HepG2 (cell line): ENCODE measurements around the gene CNPY4. TPM values are rescaled to one million over a fixed set of nuclear protein-coding genes. Genes with fewer than 3 reads are reported as not detected.

ENCODE experiments used
- ATAC-seq: fragments of 200-7000 bp; cut with Tn5 transposase; 3 replicates; pipeline ENCODE4 v1.9.1; 2020; ENCODE audit warnings: mild to moderate bottlenecking, moderate library complexity
- BruUV-seq: library from RNA; stranded (reverse); fragments of 400-500 nt; replicated peaks from 2 replicates; lab custom pipeline; 2021; lab: Mats Ljungman, UMichigan
- CTCF ChIA-PET: fragments of 300-600 bp; formaldehyde crosslinking; extraction: SDS; loops from one replicate; lab custom pipeline; 2021; ENCODE audit warnings: low total read pairs, inconsistent platforms, low intra/inter-chr PET ratio; lab: Yijun Ruan, JAX
- POLR2A ChIA-PET: fragments of 350-600 bp; sonication (Branson Sonifier 250); formaldehyde crosslinking; loops from one replicate; lab custom pipeline; 2020; ENCODE audit warnings: antibody characterized with exemption, inconsistent platforms; lab: Yijun Ruan, JAX
- DNase-seq: peaks from one replicate; pipeline ENCODE4 v3.0.0-alpha.2; 2015; ENCODE audit warnings: low spot score
- FAIRE-seq: peaks from 3 replicates; lab custom pipeline; 2011; peaks lifted over from hg19 to GRCh38; lab: Jason Lieb, UNC
- H2AFZ ChIP-seq: one replicate; pipeline ENCODE4 v1.6.1; 2011; ENCODE audit warnings: low read length, inconsistent platforms
- H3K27ac ChIP-seq: fragments of 300-600 bp; 3 replicates; pipeline ENCODE4 v1.8.0; 2011; ENCODE audit warnings: mixed run types, mild to moderate bottlenecking, mixed read lengths, low read length, inconsistent platforms; ENCODE audit not compliant: insufficient read depth; ENCODE audit errors: extremely low read length
- H3K27me3 ChIP-seq, 2 experiments: fragments of 200-600 bp in 1 of 2; 2 replicates in 1 of 2; 3 replicates in 1 of 2; pipeline versions ENCODE4 v1.6.0 to v1.8.0; 2011; ENCODE audit warnings: low read length in 2 of 2, mild to moderate bottlenecking in 2 of 2, moderate library complexity in 2 of 2, inconsistent platforms in 1 of 2; ENCODE audit not compliant: insufficient read depth in 2 of 2, control insufficient read depth in 1 of 2
- H3K36me3 ChIP-seq, 2 experiments: fragments of 200-600 bp in 1 of 2; replicated peaks in 1 of 2; 2 replicates in 1 of 2; 3 replicates in 1 of 2; pipeline versions ENCODE4 v1.5.1 to v1.8.0; 2011; ENCODE audit warnings: low read length in 2 of 2, inconsistent platforms in 1 of 2; ENCODE audit not compliant: insufficient read depth in 2 of 2, control insufficient read depth in 1 of 2
- H3K4me1 ChIP-seq: 2 replicates; pipeline ENCODE4 v1.5.1; 2012; ENCODE audit warnings: low read length, inconsistent platforms; ENCODE audit not compliant: insufficient read depth
- H3K4me2 ChIP-seq: 2 replicates; pipeline ENCODE4 v1.6.0; 2011; ENCODE audit warnings: low read depth, low read length, inconsistent platforms
- H3K4me3 ChIP-seq, 3 experiments: fragments of 200-600 bp in 1 of 3; sonication (generic), shearing (Covaris generic) in 1 of 3; replicated peaks in 1 of 3; 2 replicates each; pipeline ENCODE4 v1.5.1; 2011 to 2016; ENCODE audit warnings: low read length in 3 of 3, inconsistent platforms in 2 of 3, low read depth in 2 of 3, mild to moderate bottlenecking in 2 of 3, control low read depth in 1 of 3, mixed read lengths in 1 of 3; ENCODE audit not compliant: insufficient read depth in 1 of 3
- H3K79me2 ChIP-seq: one replicate; pipeline ENCODE4 v1.6.1; 2011; ENCODE audit warnings: low read length, inconsistent platforms; ENCODE audit not compliant: insufficient read depth
- H3K9ac ChIP-seq: 2 replicates; pipeline ENCODE4 v1.6.0; 2011; ENCODE audit warnings: mild to moderate bottlenecking, low read depth, low read length, inconsistent platforms; ENCODE audit not compliant: insufficient read depth
- H3K9me3 ChIP-seq: 2 replicates; pipeline ENCODE4 v1.5.1; 2012; ENCODE audit warnings: mild to moderate bottlenecking, low read length
- H4K20me1 ChIP-seq: 2 replicates; pipeline ENCODE4 v1.6.0; 2011; ENCODE audit warnings: inconsistent platforms, mild to moderate bottlenecking, low read length, moderate library complexity; ENCODE audit not compliant: insufficient read depth
- AGO2 ChIP-seq: fragments of 200-400 bp; formaldehyde crosslinking; optimal IDR thresholded peaks from 2 replicates; pipeline ENCODE3; 2017; ENCODE audit warnings: mild to moderate bottlenecking, low read depth, low read length, moderate library complexity
- BATF2 ChIP-seq: sonication (generic); formaldehyde crosslinking; IDR thresholded peaks from 2 replicates; pipeline ENCODE4 v1.8.0; 2022; ENCODE audit warnings: mild to moderate bottlenecking, missing genetic modification reagents, moderate library complexity
- JDP2 ChIP-seq: sonication (generic); formaldehyde crosslinking; IDR thresholded peaks from 2 replicates; pipeline ENCODE4 v1.8.1; 2022; ENCODE audit warnings: missing genetic modification reagents, borderline replicate concordance
- KLF9 ChIP-seq: IDR thresholded peaks from 2 replicates; pipeline ENCODE4 v1.6.1; 2016; ENCODE audit warnings: low read depth
- NCOA1 ChIP-seq: sonication (generic); formaldehyde crosslinking; IDR thresholded peaks from 2 replicates; pipeline ENCODE4 v1.9.0; 2021; ENCODE audit warnings: missing genetic modification reagents
- POLR2A ChIP-seq, 2 experiments: IDR thresholded peaks; 2 replicates each; pipeline ENCODE4 v1.6.1; 2011; ENCODE audit warnings: low read depth in 2 of 2, low read length in 2 of 2, mild to moderate bottlenecking in 1 of 2, moderate library complexity in 1 of 2; ENCODE audit not compliant: insufficient read depth in 1 of 2
- POLR2AphosphoS5 ChIP-seq: IDR thresholded peaks from 2 replicates; pipeline ENCODE4 v1.6.1; 2012; ENCODE audit warnings: low read depth, low read length
- PRDM15 ChIP-seq: sonication (generic); formaldehyde crosslinking; IDR thresholded peaks from 2 replicates; pipeline ENCODE4 v1.4.0; 2020; ENCODE audit warnings: missing genetic modification reagents
- RBFOX2 ChIP-seq: fragments of 200-400 bp; formaldehyde crosslinking; IDR thresholded peaks from 2 replicates; pipeline ENCODE4 v1.6.1; 2017; ENCODE audit warnings: low read depth, mild to moderate bottlenecking, low read length
- SAP130 ChIP-seq: IDR thresholded peaks from 2 replicates; pipeline ENCODE4 v1.6.1; 2016; ENCODE audit warnings: low read depth
- ZNF687 ChIP-seq: sonication (generic); formaldehyde crosslinking; IDR thresholded peaks from 2 replicates; pipeline ENCODE4 v1.5.1; 2020; ENCODE audit warnings: mild to moderate bottlenecking, missing genetic modification reagents, moderate library complexity
- WGBS: methylation state at CpG from one replicate; pipeline ENCODE4 v1.1.6; 2017; ENCODE audit warnings: low lambda C conversion rate; 5-methylcytosine and 5-hydroxymethylcytosine counted together
- in situ Hi-C: cut with HindIII; loops from 2 replicates; pipeline ENCODE4 v1.10.0; 2017; ENCODE audit warnings: low pct_unique_long_range_greater_than_20kb; ENCODE audit not compliant: extremely low pct_ligation_motif_present
- intact Hi-C: fragments of 100-400 bp; cut with micrococcal nuclease; formaldehyde crosslinking; loops from one replicate; pipeline ENCODE4 v1.10.0; 2022; ENCODE audit not compliant: unreplicated experiment
- polyA plus RNA-seq, 8 experiments: library from polyadenylated mRNA; depleted of rRNA in 3 of 8; stranded (reverse) in 7 of 8; unstranded in 1 of 8; fragments of >200 nt; fragmentation: Illumina TruSeq in 4 of 8; extraction: Trizol in 4 of 8; gene quantifications; 2 replicates each; pipeline versions ENCODE4 v1.2.1 to v1.2.3, GENCODE V29; 2011 to 2016; ENCODE audit warnings: low read depth in 4 of 8, missing spikeins in 1 of 8, mixed read lengths in 1 of 8; ENCODE audit not compliant: insufficient read depth in 1 of 8
- total RNA-seq, 5 experiments: library from RNA; depleted of rRNA; stranded (reverse); fragments of >200 nt; fragmentation: Illumina TruSeq; extraction: Trizol; gene quantifications; 2 replicates each; pipeline ENCODE4 v1.2.3, GENCODE V29; 2016; ENCODE audit warnings: low read depth in 1 of 5

CNPY4 gene
- total and polyA plus RNA-seq, 2 of the 13 experiments (the other 11 are each of a cell fraction or from before 2014, with no cell fraction given): 6.2 to 12.7 TPM

DNA sequence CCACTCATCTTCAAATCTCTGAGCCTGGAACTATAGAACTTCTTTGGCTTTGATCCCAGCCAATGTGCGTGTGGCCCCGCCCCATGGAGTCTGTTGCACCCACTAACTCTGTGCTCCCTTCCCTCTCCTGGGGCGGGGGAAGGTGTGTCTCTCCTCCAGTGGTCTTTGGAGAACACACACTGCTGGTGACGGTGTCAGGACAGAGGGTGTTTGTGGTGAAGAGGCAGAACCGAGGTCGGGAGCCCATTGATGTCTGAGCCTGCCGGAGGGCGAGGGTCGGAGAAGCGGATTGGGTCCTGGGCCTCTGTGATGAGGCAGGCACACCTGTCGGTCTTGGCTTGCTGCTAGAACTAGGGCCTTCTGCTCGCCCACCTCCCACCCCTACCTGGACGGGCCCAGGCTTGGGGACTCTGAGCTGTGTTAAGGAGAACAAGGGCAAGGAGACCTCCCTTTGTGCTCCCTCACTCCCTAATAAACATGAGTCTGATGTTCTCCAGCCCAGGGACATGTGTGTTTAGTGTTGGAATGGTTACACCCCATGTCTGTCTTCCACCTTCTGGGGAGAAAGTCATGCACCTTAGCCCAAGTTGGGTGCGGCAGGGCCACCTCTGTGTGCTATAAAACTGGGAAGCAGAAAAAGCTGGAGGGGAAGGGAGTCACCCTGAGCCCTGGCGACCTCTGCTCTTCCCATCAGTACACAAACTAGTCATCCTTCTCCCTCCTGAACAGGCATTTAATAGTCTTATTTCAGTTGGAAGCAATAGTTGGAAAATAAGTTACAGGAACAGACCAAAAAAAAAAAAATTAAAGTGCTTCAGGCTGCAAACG is 34.5 kb downstream of the CNPY4 start:
- intact Hi-C loops: no loop called here
- ATAC-seq (no peak), DNase-seq (no peak), FAIRE-seq (no peak)
- TF ChIP-seq AGO2 (peak; percentile 61), ZNF687 (peak; percentile 19; the same call in 1 of the 2 replicates), POLR2AphosphoS5 (no peak), SAP130 (CRISPR knock-in tag) (peak; percentile 10; the same call in 1 of the 2 replicates), KLF9 (no peak), BATF2 (CRISPR knock-in tag) (no peak), POLR2A (IDR thresholded peaks at IDR 0.05; ENCODE audit: insufficient read depth in 1 of 2, low read depth in 2 of 2, low read length in 2 of 2) (peak in 1 of 2 experiments; percentile 39; a peak in 2 of 4 replicates), JDP2 (CRISPR knock-in tag) (no peak), PRDM15 (peak; percentile 33; the same call in 1 of the 2 replicates), NCOA1 (no peak), RBFOX2 (peak; percentile 20)
- Histone ChIP-seq H3K4me1 (peaks cover 73% of the 10 kb centered on the region), H3K4me3 (no peak overlapping the region), H2AFZ (no peak overlapping the region), H3K79me2 (peaks cover 15% of the 10 kb centered on the region), H3K4me2 (no peak overlapping the region), H3K27ac (peak overlapping the region; percentile 23), H3K27me3 (no peaks in the 10 kb centered on the region), H3K9ac (no peak overlapping the region), H3K9me3 (no peaks in the 10 kb centered on the region), H3K36me3 (peaks cover 6 to 24% of the 10 kb centered on the region in 2 experiments), H4K20me1 (peaks cover 6% of the 10 kb centered on the region; the same call in 1 of the 2 replicates)
- no TSS peak for BruUV-seq
- in situ Hi-C loops: no loop called here
- WGBS: 91% methylated on average over 16 of the region's 16 CpGs
- CTCF ChIA-PET: no interaction called here
- POLR2A ChIA-PET: no interaction called here
